Measurements from ENCODE around the gene CRTC1.

CRTC1 gene

GRCh38 chr19:18636183-18636968 lies 47.1 kb upstream of the CRTC1 start:
- Histone ChIP-seq H4K91ac (ENCODE audit: low read depth, low read length, poor library complexity) (no peak overlapping the region), H2BK15ac (ENCODE audit: low read length) (no peak overlapping the region), H2BK12ac (ENCODE audit: low read length) (peak overlapping the region; percentile 73), H3K4me3 (ENCODE audit: low read length in 2 of 2) (peak overlapping the region; percentile 86 to 96), H2BK5ac (ENCODE audit: low read length) (peak overlapping the region; percentile 24), H3K79me1 (ENCODE audit: low read depth, low read length) (peaks cover 9% of the 10 kb centered on the region), H3K4me2 (ENCODE audit: insufficient read depth, low read length, poor library complexity, severe bottlenecking) (peak overlapping the region; percentile 99), H2BK120ac (ENCODE audit: low read depth, low read length) (no peak overlapping the region), H3K27me3 (ENCODE audit: control insufficient read depth in 3 of 3, insufficient read depth in 3 of 3, low read depth in 1 of 3, low read length in 3 of 3) (peaks cover 0 to 9% (median 0%) of the 10 kb centered on the region in 3 experiments), H3K23ac (ENCODE audit: low read depth, low read length, poor library complexity) (peak overlapping the region; percentile 80), H4K8ac (ENCODE audit: low read depth, low read length) (no peak overlapping the region), H2AFZ (ENCODE audit: low read length) (peak overlapping the region; percentile 87), H3K36me3 (replicated peaks in 1 of 2; ENCODE audit: control insufficient read depth in 2 of 2, insufficient read depth in 2 of 2, low read length in 2 of 2) (peaks cover 0 to 8% of the 10 kb centered on the region in 2 donors), H3K4ac (ENCODE audit: low read length) (no peak overlapping the region), H3K9me3 (replicated peaks in 1 of 2; ENCODE audit: control insufficient read depth in 2 of 2, insufficient read depth in 1 of 2, low read depth in 1 of 2, low read length in 2 of 2) (no peaks in the 10 kb centered on the region), H3K27ac (replicated peaks; ENCODE audit: low read length) (peak overlapping the region; percentile 58), H3K18ac (ENCODE audit: low read length) (peak overlapping the region; percentile 93), H3K9ac (ENCODE audit: low read depth, low read length, poor library complexity) (peak overlapping the region; percentile 84), H3K14ac (ENCODE audit: low read length) (no peak overlapping the region), H2AK5ac (ENCODE audit: low read depth, low read length) (no peak overlapping the region), H3K4me1 (ENCODE audit: control insufficient read depth in 2 of 2, insufficient read depth in 1 of 2, low read depth in 1 of 2, low read length in 2 of 2) (peaks cover 7 to 22% of the 10 kb centered on the region in 2 donors)
- no CpG with 5 or more reads among the region's 44 CpGs for WGBS, 2 donors (ENCODE audit: extremely low coverage in 2 of 2, insufficient read length in 2 of 2, insufficient replicate concordance in 1 of 2)
- DNase-seq (ENCODE audit: low spot score) = peak; percentile 98

GRCh38 chr19:18636969-18637629 lies 46.4 kb upstream of the CRTC1 start, which contains the start of gene KLHL26:
KLHL26 (plus strand) TSS chr19:18637028; CDS start chr19:18637055, 27 bp downstream.
- peak within 1 kb of the TSS; percentile 58 for H3K27ac ChIP-seq (replicated peaks; ENCODE audit: low read length)
- no CpG with 5 or more reads among the region's 47 CpGs for WGBS, 2 donors (ENCODE audit: extremely low coverage in 2 of 2, insufficient read length in 2 of 2, insufficient replicate concordance in 1 of 2)

GRCh38 chr19:18637673-18638630 lies 45.5 kb upstream of the CRTC1 start:
- peak overlapping the region in 1 of 2 donors; percentile 96 for H3K4me3 ChIP-seq (ENCODE audit: low read length in 2 of 2)
- DNase-seq (ENCODE audit: low spot score) = no peak
- H3K79me1 ChIP-seq (ENCODE audit: low read depth, low read length) = peaks cover 9% of the 10 kb centered on the region

More at GRCh38 chr19:18636969-18637629, 46.4 kb upstream of the CRTC1 start, which contains the start of gene KLHL26:
- Histone ChIP-seq H4K8ac (ENCODE audit: low read depth, low read length) (peak within 1 kb of the TSS; percentile 6), H3K14ac (ENCODE audit: low read length) (peak within 1 kb of the TSS; percentile 94), H3K27me3 (ENCODE audit: control insufficient read depth in 3 of 3, insufficient read depth in 3 of 3, low read depth in 1 of 3, low read length in 3 of 3) (peaks cover 0 to 9% (median 0%) of the 10 kb centered on the region in 3 experiments), H3K4me1 (ENCODE audit: control insufficient read depth in 2 of 2, insufficient read depth in 1 of 2, low read depth in 1 of 2, low read length in 2 of 2) (peaks cover 7 to 22% of the 10 kb centered on the region in 2 donors), H3K79me1 (ENCODE audit: low read depth, low read length) (peaks cover 9% of the 10 kb centered on the region), H2BK12ac (ENCODE audit: low read length) (peak within 1 kb of the TSS; percentile 73), H4K91ac (ENCODE audit: low read depth, low read length, poor library complexity) (no peak within 1 kb of the TSS), H3K9ac (ENCODE audit: low read depth, low read length, poor library complexity) (peak within 1 kb of the TSS; percentile 90), H3K18ac (ENCODE audit: low read length) (peak within 1 kb of the TSS; percentile 99), H3K4me2 (ENCODE audit: insufficient read depth, low read length, poor library complexity, severe bottlenecking) (peak within 1 kb of the TSS; percentile 99), H2BK15ac (ENCODE audit: low read length) (peak within 1 kb of the TSS; percentile 85), H2BK120ac (ENCODE audit: low read depth, low read length) (peak within 1 kb of the TSS; percentile 47), H3K23ac (ENCODE audit: low read depth, low read length, poor library complexity) (peak within 1 kb of the TSS; percentile 80), H2AK5ac (ENCODE audit: low read depth, low read length) (peak within 1 kb of the TSS; percentile 95), H3K36me3 (replicated peaks in 1 of 2; ENCODE audit: control insufficient read depth in 2 of 2, insufficient read depth in 2 of 2, low read length in 2 of 2) (peaks cover 0 to 8% of the 10 kb centered on the region in 2 donors), H2AFZ (ENCODE audit: low read length) (peak within 1 kb of the TSS; percentile 87), H2BK5ac (ENCODE audit: low read length) (peak within 1 kb of the TSS; percentile 87), H3K4ac (ENCODE audit: low read length) (peak within 1 kb of the TSS; percentile 89), H3K4me3 (ENCODE audit: low read length in 2 of 2) (peak within 1 kb of the TSS; percentile 87 to 96), H3K9me3 (replicated peaks in 1 of 2; ENCODE audit: control insufficient read depth in 2 of 2, insufficient read depth in 1 of 2, low read depth in 1 of 2, low read length in 2 of 2) (no peaks in the 10 kb centered on the region)
- DNase-seq (ENCODE audit: low spot score) = no peak

More at GRCh38 chr19:18637673-18638630, 45.5 kb upstream of the CRTC1 start:
- Histone ChIP-seq H3K18ac (ENCODE audit: low read length) (no peak overlapping the region), H2BK5ac (ENCODE audit: low read length) (peak overlapping the region; percentile 87), H3K14ac (ENCODE audit: low read length) (no peak overlapping the region), H3K9me3 (replicated peaks in 1 of 2; ENCODE audit: control insufficient read depth in 2 of 2, insufficient read depth in 1 of 2, low read depth in 1 of 2, low read length in 2 of 2) (no peaks in the 10 kb centered on the region), H3K9ac (ENCODE audit: low read depth, low read length, poor library complexity) (peak overlapping the region; percentile 7), H3K36me3 (replicated peaks in 1 of 2; ENCODE audit: control insufficient read depth in 2 of 2, insufficient read depth in 2 of 2, low read length in 2 of 2) (peaks cover 0 to 8% of the 10 kb centered on the region in 2 donors), H4K91ac (ENCODE audit: low read depth, low read length, poor library complexity) (no peak overlapping the region), H3K27me3 (ENCODE audit: control insufficient read depth in 3 of 3, insufficient read depth in 3 of 3, low read depth in 1 of 3, low read length in 3 of 3) (peaks cover 0 to 9% (median 0%) of the 10 kb centered on the region in 3 experiments), H2AFZ (ENCODE audit: low read length) (no peak overlapping the region), H2BK15ac (ENCODE audit: low read length) (peak overlapping the region; percentile 85), H3K4ac (ENCODE audit: low read length) (no peak overlapping the region), H3K4me2 (ENCODE audit: insufficient read depth, low read length, poor library complexity, severe bottlenecking) (peak overlapping the region; percentile 99), H4K8ac (ENCODE audit: low read depth, low read length) (no peak overlapping the region), H2BK12ac (ENCODE audit: low read length) (no peak overlapping the region), H2AK5ac (ENCODE audit: low read depth, low read length) (peak overlapping the region; percentile 95), H3K4me1 (ENCODE audit: control insufficient read depth in 2 of 2, insufficient read depth in 1 of 2, low read depth in 1 of 2, low read length in 2 of 2) (peaks cover 7 to 22% of the 10 kb centered on the region in 2 donors), H2BK120ac (ENCODE audit: low read depth, low read length) (peak overlapping the region; percentile 47), H3K27ac (replicated peaks; ENCODE audit: low read length) (no peak overlapping the region), H3K23ac (ENCODE audit: low read depth, low read length, poor library complexity) (no peak overlapping the region)
- WGBS, 2 donors (ENCODE audit: extremely low coverage in 2 of 2, insufficient read length in 2 of 2, insufficient replicate concordance in 1 of 2) = no CpG with 5 or more reads among the region's 3 CpGs
